C4-2B (cell line): ENCODE measurements around the gene NRN1L.
A peak's percentile ranks its signal among the peaks of the same experiment; 100 is the strongest.
"Not testable (repeated sequence)": the region's sequence is repeated elsewhere in the genome, so short reads cannot be mapped to it uniquely, and the experiment has no call there.

ENCODE experiments used
- H3K27ac ChIP-seq: fragments of 450-650 bp; 2 replicates; pipeline ENCODE4 v1.5.1; 2017
- CTCF ChIP-seq: fragments of 450-650 bp; conservative IDR thresholded peaks from 2 replicates; pipeline ENCODE4 v1.5.1; 2017; ENCODE audit warnings: mild to moderate bottlenecking
- ZFX ChIP-seq: fragments of 450-650 bp; IDR thresholded peaks from 2 replicates; pipeline ENCODE4 v1.6.1; 2017

Gene NRN1L

GRCh38 chr16:67884684-67885083, at the start of gene NRN1L:
NRN1L (plus strand) TSS chr16:67884885; CDS start chr16:67884904, 19 bp downstream.
- peak within 1 kb of the TSS; percentile 34 for H3K27ac ChIP-seq
- no peak for TF ChIP-seq ZFX
- no peak for TF ChIP-seq CTCF

- not testable (repeated sequence) for H3K27ac ChIP-seq
These were observed 47.5 kb upstream of the NRN1L start for GRCh38 chr16:67837190-67837589.

- no peak overlapping the region for H3K27ac ChIP-seq
- TF ChIP-seq CTCF (no peak), ZFX (no peak)
These were observed 46.9 kb upstream of the NRN1L start for GRCh38 chr16:67837811-67838210.

GRCh38 chr16:67841198-67841815, 43.4 kb upstream of the NRN1L start:
- TF ChIP-seq ZFX (no peak), CTCF (no peak)
- peak overlapping the region; percentile 98 for H3K27ac ChIP-seq

GRCh38 chr16:67841816-67842508, 42.7 kb upstream of the NRN1L start, which contains the start of gene THAP11:
THAP11 (plus strand) TSS chr16:67842320; CDS start chr16:67842555, 235 bp downstream.
- TF ChIP-seq CTCF = peak; percentile 91
- TF ChIP-seq ZFX = peak; percentile 97

GRCh38 chr16:67842509-67843342, 42.0 kb upstream of the NRN1L start:
- no peak; the same call in 1 of the 2 replicates for TF ChIP-seq CTCF
- peak; percentile 78 for TF ChIP-seq ZFX
- peak overlapping the region; percentile 98 for H3K27ac ChIP-seq

More at GRCh38 chr16:67841816-67842508, 42.7 kb upstream of the NRN1L start, which contains the start of gene THAP11:
- H3K27ac ChIP-seq = peak within 1 kb of the TSS; percentile 98

- TF ChIP-seq CTCF = no peak; the same call in 1 of the 2 replicates
- peak overlapping the region; percentile 98 for H3K27ac ChIP-seq
These were observed 41.3 kb upstream of the NRN1L start for GRCh38 chr16:67843343-67843765.
